Activated CD4-positive, alpha-beta memory T cell treated with anti-CD3 and anti-CD28 coated beads for 36 hours (primary cell): ENCODE measurements around the gene LAMA5. TPM values are rescaled to one million over a fixed set of nuclear protein-coding genes. Genes with fewer than 3 reads are reported as not detected.
A peak's percentile ranks its signal among the peaks of the same experiment; 100 is the strongest.
"Not testable (repeated sequence)": the region's sequence is repeated elsewhere in the genome, so short reads cannot be mapped to it uniquely, and the experiment has no call there.

Experiments used
- CTCF ChIA-PET: fragments of 350-600 bp; sonication (Branson Sonifier 250); formaldehyde crosslinking; loops from one replicate; lab custom pipeline; 2021; ENCODE audit warnings: antibody characterized with exemption, inconsistent platforms; lab: Charles Lee
- POLR2A ChIA-PET: fragments of 350-600 bp; sonication (Branson Sonifier 250); formaldehyde crosslinking; loops from one replicate; lab custom pipeline; 2021; ENCODE audit warnings: antibody characterized with exemption; lab: Charles Lee
- DNase-seq: peaks from one replicate; pipeline ENCODE4 v3.0.0-alpha.2; 2020
- H3K27ac Mint-ChIP-seq: one replicate; pipeline ENCODE4 v1.8.0; 2021; ENCODE audit warnings: mixed read lengths
- H3K27me3 Mint-ChIP-seq: one replicate; pipeline ENCODE4 v1.8.0; 2021; ENCODE audit warnings: mixed read lengths
- H3K36me3 Mint-ChIP-seq: one replicate; pipeline ENCODE4 v1.8.0; 2021; ENCODE audit warnings: mixed read lengths
- H3K4me1 Mint-ChIP-seq: one replicate; pipeline ENCODE4 v1.8.0; 2021; ENCODE audit warnings: low read depth, mixed read lengths
- H3K4me3 Mint-ChIP-seq: one replicate; pipeline ENCODE4 v1.8.0; 2021; ENCODE audit warnings: mild to moderate bottlenecking, mixed read lengths
- H3K9me3 Mint-ChIP-seq: one replicate; pipeline ENCODE4 v1.8.0; 2021; ENCODE audit warnings: mixed read lengths
- intact Hi-C: fragments of 100-400 bp; cut with micrococcal nuclease; formaldehyde crosslinking; loops from one replicate; pipeline ENCODE4 v1.15.1; 2023
- total RNA-seq, 2 experiments: library from RNA; stranded (reverse); gene quantifications; one replicate each; pipeline ENCODE4 v1.2.3, GENCODE V29; 2021

LAMA5 gene
- total RNA-seq, 2 experiments from 2014 or later: 0.78 to 1.1 TPM

DNA sequence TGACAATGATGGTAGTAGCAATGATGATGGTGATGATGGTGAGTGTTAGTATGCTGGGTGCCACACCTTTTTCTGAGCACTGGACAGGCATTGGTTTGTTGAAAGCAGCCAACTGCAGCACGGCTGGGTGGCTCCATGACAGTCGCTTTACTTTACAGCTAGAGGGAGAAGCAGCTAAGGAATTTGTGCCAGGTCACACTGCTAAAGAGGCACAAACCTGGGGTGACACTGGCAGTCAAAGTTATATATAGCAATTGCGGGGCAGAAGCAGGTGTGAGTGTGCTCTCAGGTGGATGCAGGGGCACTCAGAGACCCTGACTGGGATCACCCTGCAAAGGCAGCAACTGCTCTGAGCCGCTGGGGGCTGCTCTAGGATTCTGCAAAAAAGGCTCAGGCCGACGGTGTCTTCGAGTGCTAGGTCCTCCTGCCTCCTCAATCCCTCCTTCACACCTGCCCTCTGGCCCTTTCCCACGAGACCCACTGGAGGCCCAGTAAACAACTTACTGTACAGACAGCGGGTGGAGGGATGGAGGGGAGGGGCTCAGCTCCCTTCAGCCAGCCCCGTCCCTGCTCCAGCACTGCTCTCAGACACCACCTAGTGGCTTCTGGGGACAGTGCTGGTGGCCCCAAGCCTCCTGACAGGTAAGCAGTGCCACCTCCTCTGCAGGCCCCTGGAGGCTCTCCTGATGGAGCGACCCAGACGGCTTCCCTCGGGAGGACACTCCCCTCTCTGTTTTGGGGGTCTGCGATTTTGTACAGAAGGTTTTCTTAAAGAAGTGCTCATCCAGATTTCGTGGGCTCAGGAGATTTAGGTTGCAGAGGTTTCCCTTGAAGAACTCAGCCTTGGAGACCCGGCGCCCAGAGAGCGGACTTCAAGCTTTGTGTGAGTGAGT lies 15.4 kb upstream of the LAMA5 start:
- no peaks in the 10 kb centered on the region for H3K27me3 Mint-ChIP-seq
- POLR2A ChIA-PET: interaction anchor here (0.6 kb wide), 1 partner anchor 235 kb away, joined by 3 read pairs; no protein-coding TSS in a partner anchor
- CTCF ChIA-PET: interaction anchor here (0.6 to 1.8 kb wide), 13 partner anchors 9 to 835 kb away, joined by 3 to 22 read pairs (median 4); partner anchors contain the start of genes ADRM1 and LAMA5
- peaks cover 20% of the 10 kb centered on the region for H3K36me3 Mint-ChIP-seq
- H3K9me3 Mint-ChIP-seq: peaks cover 2% of the 10 kb centered on the region
- no peak overlapping the region for H3K4me3 Mint-ChIP-seq
- no peak overlapping the region for H3K27ac Mint-ChIP-seq
- intact Hi-C loops: loop anchor here (1.0 kb wide), 1 partner anchor 80 kb away; the partner anchor contains the start of gene ADRM1
- peaks cover 25% of the 10 kb centered on the region for H3K4me1 Mint-ChIP-seq
- DNase-seq: peak; percentile 85

GRCh38 chr20:62381842-62382241 lies 14.7 kb upstream of the LAMA5 start:
- Mint-ChIP-seq H3K36me3 (peaks cover 15% of the 10 kb centered on the region), H3K4me1 (peaks cover 25% of the 10 kb centered on the region), H3K9me3 (peaks cover 2% of the 10 kb centered on the region), H3K27ac (peak overlapping the region; percentile 1), H3K4me3 (no peak overlapping the region), H3K27me3 (no peaks in the 10 kb centered on the region)
- no peak for DNase-seq
- ChIA-PET POLR2A (interaction anchor here (1.0 kb wide), 1 partner anchor 13 kb away, joined by 3 read pairs; no protein-coding TSS in a partner anchor), CTCF (interaction anchor here (1.5 to 1.8 kb wide), 5 partner anchors 14 to 81 kb away, joined by 3 to 22 read pairs (median 7); partner anchors contain the start of genes ADRM1 and LAMA5)
- intact Hi-C loops: loop anchor here (1.0 kb wide), 1 partner anchor 80 kb away; the partner anchor contains the start of gene ADRM1

GRCh38 chr20:62381202-62381797 lies 14.2 kb upstream of the LAMA5 start:
- peak; percentile 55 for DNase-seq
- ChIA-PET CTCF (interaction anchor here (1.3 to 1.5 kb wide), 3 partner anchors 16 to 80 kb away, joined by 3 to 6 read pairs (median 3); no protein-coding TSS in a partner anchor), POLR2A (interaction anchor here (1.0 kb wide), 1 partner anchor 13 kb away, joined by 3 read pairs; no protein-coding TSS in a partner anchor)
- Mint-ChIP-seq H3K36me3 (peaks cover 13% of the 10 kb centered on the region), H3K9me3 (peaks cover 2% of the 10 kb centered on the region), H3K27me3 (no peaks in the 10 kb centered on the region), H3K4me3 (no peak overlapping the region), H3K4me1 (peaks cover 25% of the 10 kb centered on the region), H3K27ac (peak overlapping the region; percentile 38)
- intact Hi-C loops: no loop called here

GRCh38 chr20:62378215-62378614 lies 11.1 kb upstream of the LAMA5 start:
- intact Hi-C loops: no loop called here
- ChIA-PET POLR2A (no interaction called here), CTCF (no interaction called here)
- Mint-ChIP-seq H3K4me3 (no peak overlapping the region), H3K9me3 (peaks cover 2% of the 10 kb centered on the region), H3K36me3 (peaks cover 11% of the 10 kb centered on the region), H3K27me3 (no peaks in the 10 kb centered on the region), H3K4me1 (peaks cover 8% of the 10 kb centered on the region), H3K27ac (no peak overlapping the region)
- DNase-seq: no peak

GRCh38 chr20:62377615-62378178 lies 10.6 kb upstream of the LAMA5 start:
- POLR2A ChIA-PET: no interaction called here

DNA sequence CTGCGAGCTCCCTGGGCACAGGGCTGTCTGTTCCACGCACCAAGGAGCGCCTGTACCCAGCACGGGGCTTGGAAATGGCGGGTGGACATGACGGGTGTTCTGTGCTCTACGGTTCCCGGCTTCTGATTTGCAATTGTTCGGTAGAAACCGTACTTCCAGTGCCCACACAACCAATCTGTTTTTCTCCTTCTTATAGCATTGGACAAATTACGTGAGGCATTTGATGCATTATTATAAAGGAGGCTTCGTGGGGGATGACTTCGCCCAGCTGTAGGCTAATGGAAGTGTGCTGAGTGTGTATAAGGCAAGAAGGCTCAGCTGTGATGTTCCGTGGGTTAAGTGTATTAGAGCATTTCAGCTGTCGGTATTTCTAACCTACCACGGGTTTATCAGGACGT lies 10.0 kb upstream of the LAMA5 start:
- H3K9me3 Mint-ChIP-seq: peaks cover 1% of the 10 kb centered on the region
- H3K27ac Mint-ChIP-seq: no peak overlapping the region
- DNase-seq: no peak
- POLR2A ChIA-PET: no interaction called here
- peaks cover 4% of the 10 kb centered on the region for H3K27me3 Mint-ChIP-seq
- H3K4me3 Mint-ChIP-seq: no peak overlapping the region
- CTCF ChIA-PET: interaction anchor here (0.6 kb wide), 1 partner anchor 1334 kb away, joined by 3 read pairs; no protein-coding TSS in a partner anchor
- intact Hi-C loops: no loop called here
- peaks cover 4% of the 10 kb centered on the region for H3K36me3 Mint-ChIP-seq
- H3K4me1 Mint-ChIP-seq: peaks cover 3% of the 10 kb centered on the region

More at GRCh38 chr20:62377615-62378178, 10.6 kb upstream of the LAMA5 start:
- intact Hi-C loops: no loop called here
- Mint-ChIP-seq H3K27ac (no peak overlapping the region), H3K4me3 (no peak overlapping the region), H3K4me1 (peaks cover 5% of the 10 kb centered on the region), H3K9me3 (peaks cover 2% of the 10 kb centered on the region), H3K27me3 (peaks cover 4% of the 10 kb centered on the region), H3K36me3 (peaks cover 8% of the 10 kb centered on the region)
- DNase-seq: no peak
- CTCF ChIA-PET: no interaction called here

- H3K36me3 Mint-ChIP-seq: no peaks in the 10 kb centered on the region
- H3K4me3 Mint-ChIP-seq: no peak overlapping the region
- no peaks in the 10 kb centered on the region for H3K9me3 Mint-ChIP-seq
- no peak for DNase-seq
- POLR2A ChIA-PET: no interaction called here
- no peaks in the 10 kb centered on the region for H3K4me1 Mint-ChIP-seq
- CTCF ChIA-PET: interaction anchor here (0.6 kb wide), 1 partner anchor 1334 kb away, joined by 3 read pairs; no protein-coding TSS in a partner anchor
- intact Hi-C loops: no loop called here
- peaks cover 4% of the 10 kb centered on the region for H3K27me3 Mint-ChIP-seq
- H3K27ac Mint-ChIP-seq: no peak overlapping the region
Observed at GRCh38 chr20:62376112-62377063, 9.3 kb upstream of the LAMA5 start.

DNA sequence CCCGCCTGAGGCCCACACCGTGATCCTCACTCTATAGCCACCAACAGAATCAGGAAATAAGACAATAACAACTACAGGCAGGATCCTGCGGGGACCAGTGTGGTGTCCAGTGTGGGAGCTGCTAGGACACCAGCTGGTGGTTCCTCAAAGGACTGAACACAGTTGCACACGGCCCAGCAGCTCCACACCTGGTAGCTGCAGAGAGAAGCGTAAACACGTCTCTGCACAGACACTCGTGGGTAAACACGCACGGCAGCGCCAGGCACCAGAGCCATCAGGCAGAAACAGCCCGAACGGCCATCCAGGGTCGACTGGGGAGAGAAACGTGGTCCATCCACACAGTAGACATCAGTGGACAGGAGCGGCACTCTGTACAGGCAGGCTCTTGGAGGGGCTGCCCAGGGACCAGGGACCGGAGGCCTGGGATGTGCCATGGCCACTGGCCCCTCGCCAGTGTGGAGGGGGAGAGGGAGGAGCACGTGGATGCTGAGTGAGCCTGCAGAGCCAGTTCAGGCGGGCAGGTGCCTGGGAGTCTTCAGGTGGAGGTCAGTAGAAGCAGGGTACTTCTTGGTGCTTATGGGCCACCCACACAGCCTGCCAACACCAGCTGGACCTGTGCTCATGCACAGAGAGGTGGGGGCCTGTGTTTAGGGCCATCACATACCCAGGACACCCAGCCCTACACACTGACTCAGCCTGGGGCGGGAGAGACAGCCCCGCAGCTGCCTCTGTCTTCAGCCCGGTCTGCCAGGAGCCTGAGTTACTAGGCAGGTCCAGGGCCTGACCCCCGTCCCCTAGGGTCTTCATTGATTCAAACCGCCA lies 7.4 kb upstream of the LAMA5 start:
- no peak overlapping the region for H3K27ac Mint-ChIP-seq
- no peak for DNase-seq
- no peaks in the 10 kb centered on the region for H3K4me1 Mint-ChIP-seq
- no peak overlapping the region for H3K4me3 Mint-ChIP-seq
- H3K27me3 Mint-ChIP-seq: peaks cover 4% of the 10 kb centered on the region
- POLR2A ChIA-PET: no interaction called here
- CTCF ChIA-PET: no interaction called here
- no peaks in the 10 kb centered on the region for H3K36me3 Mint-ChIP-seq
- no peaks in the 10 kb centered on the region for H3K9me3 Mint-ChIP-seq
- intact Hi-C loops: no loop called here

DNA sequence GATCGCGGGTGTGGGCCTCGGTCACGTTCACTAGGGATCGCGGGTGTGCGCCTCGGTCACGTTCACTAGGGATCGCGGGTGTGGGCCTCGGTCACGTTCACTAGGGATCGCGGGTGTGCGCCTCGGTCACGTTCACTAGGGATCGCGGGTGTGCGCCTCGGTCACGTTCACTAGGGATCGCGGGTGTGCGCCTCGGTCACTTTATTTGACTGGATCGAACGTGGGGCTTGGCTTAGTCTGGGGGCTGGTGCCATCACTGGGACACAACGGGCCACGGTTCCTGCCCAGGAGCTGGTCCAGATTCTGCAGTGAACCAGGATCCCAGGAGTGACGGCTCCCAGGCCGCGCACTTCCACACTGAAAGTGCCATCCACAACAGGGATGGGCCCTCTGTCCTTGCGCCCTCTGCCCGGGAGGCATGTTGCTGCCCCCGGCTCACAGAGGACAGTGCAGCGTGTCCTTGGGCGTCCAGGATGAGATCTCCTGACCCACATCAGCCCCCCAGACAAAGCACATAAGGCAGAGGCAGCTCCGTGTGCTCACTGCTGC lies 6.6 kb upstream of the LAMA5 start:
- H3K4me3 Mint-ChIP-seq, H3K36me3 Mint-ChIP-seq, H3K9me3 Mint-ChIP-seq, H3K27ac Mint-ChIP-seq, intact Hi-C loops, DNase-seq, H3K27me3 Mint-ChIP-seq, POLR2A ChIA-PET, H3K4me1 Mint-ChIP-seq, CTCF ChIA-PET: not testable (repeated sequence)
